ENCODE measurements around the gene SRSF1. TPM values are rescaled to one million over a fixed set of nuclear protein-coding genes. Genes with fewer than 3 reads are reported as not detected.

The SRSF1 gene
- total and polyA plus RNA-seq, 4 donors: 52.3 to 201 (median 114) TPM

GRCh38 chr17:58019039-58019438 lies 12.0 kb upstream of the SRSF1 start:
- Histone ChIP-seq H3K9ac (ENCODE audit: low read depth in 1 of 2, low read length in 2 of 2) (no peak overlapping the region), H3K36me3 (ENCODE audit: control insufficient read depth in 4 of 4, insufficient read depth in 3 of 4, low read depth in 1 of 4, low read length in 3 of 4) (no peaks in the 10 kb centered on the region), H3K4me1 (ENCODE audit: control insufficient read depth in 4 of 4, insufficient read depth in 4 of 4, low read length in 3 of 4) (no peaks in the 10 kb centered on the region), H3K9me3 (ENCODE audit: control insufficient read depth in 4 of 4, low read length in 3 of 4) (no peaks in the 10 kb centered on the region), H3K4me3 (ENCODE audit: low read depth in 1 of 3, low read length in 3 of 3) (no peak overlapping the region), H3K27me3 (ENCODE audit: control insufficient read depth in 4 of 4, insufficient read depth in 4 of 4, low read length in 3 of 4) (no peaks in the 10 kb centered on the region), H3K27ac (ENCODE audit: low read depth in 1 of 2, low read length in 2 of 2) (no peak overlapping the region)
- WGBS: 88% methylated on average over 3 of the region's 3 CpGs
- no peak for TF ChIP-seq GABPA (IDR thresholded peaks at IDR 0.05 in 1 of 2, conservative IDR thresholded peaks at IDR 0.05 in 1 of 2)
- no peak for TF ChIP-seq ZBTB33 (IDR thresholded peaks at IDR 0.05)
- TF ChIP-seq, protein P1, sequence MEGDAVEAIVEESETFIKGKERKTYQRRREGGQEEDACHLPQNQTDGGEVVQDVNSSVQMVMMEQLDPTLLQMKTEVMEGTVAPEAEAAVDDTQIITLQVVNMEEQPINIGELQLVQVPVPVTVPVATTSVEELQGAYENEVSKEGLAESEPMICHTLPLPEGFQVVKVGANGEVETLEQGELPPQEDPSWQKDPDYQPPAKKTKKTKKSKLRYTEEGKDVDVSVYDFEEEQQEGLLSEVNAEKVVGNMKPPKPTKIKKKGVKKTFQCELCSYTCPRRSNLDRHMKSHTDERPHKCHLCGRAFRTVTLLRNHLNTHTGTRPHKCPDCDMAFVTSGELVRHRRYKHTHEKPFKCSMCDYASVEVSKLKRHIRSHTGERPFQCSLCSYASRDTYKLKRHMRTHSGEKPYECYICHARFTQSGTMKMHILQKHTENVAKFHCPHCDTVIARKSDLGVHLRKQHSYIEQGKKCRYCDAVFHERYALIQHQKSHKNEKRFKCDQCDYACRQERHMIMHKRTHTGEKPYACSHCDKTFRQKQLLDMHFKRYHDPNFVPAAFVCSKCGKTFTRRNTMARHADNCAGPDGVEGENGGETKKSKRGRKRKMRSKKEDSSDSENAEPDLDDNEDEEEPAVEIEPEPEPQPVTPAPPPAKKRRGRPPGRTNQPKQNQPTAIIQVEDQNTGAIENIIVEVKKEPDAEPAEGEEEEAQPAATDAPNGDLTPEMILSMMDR (IDR thresholded peaks at IDR 0.05; ENCODE audit: low read depth, low read length, missing input control): no peak
- no peak for TF ChIP-seq EGR1 (IDR thresholded peaks at IDR 0.05; ENCODE audit: low read depth in 2 of 2)
- TF ChIP-seq TAF1 (conservative IDR thresholded peaks at IDR 0.05): no peak
- no peak for TF ChIP-seq SP1 (IDR thresholded peaks at IDR 0.05)
- TF ChIP-seq HNF4A (conservative IDR thresholded peaks at IDR 0.05): no peak
- no peak for TF ChIP-seq RAD21 (IDR thresholded peaks at IDR 0.05)
- DNase-seq (ENCODE audit: low spot score): no peak

- DNase-seq (ENCODE audit: low spot score): no peak
- WGBS: 95% methylated on average over 10 of the region's 10 CpGs
- TF ChIP-seq YY1 (IDR thresholded peaks at IDR 0.05) (no peak), FOXA1 (IDR thresholded peaks at IDR 0.05) (no peak), SP1 (IDR thresholded peaks at IDR 0.05) (no peak), REST (IDR thresholded peaks at IDR 0.05) (no peak), RAD21 (IDR thresholded peaks at IDR 0.05) (no peak), GABPA (IDR thresholded peaks at IDR 0.05 in 1 of 2, conservative IDR thresholded peaks at IDR 0.05 in 1 of 2) (no peak), HNF4A (conservative IDR thresholded peaks at IDR 0.05) (no peak), RXRA (IDR thresholded peaks at IDR 0.05) (no peak), JUND (IDR thresholded peaks at IDR 0.05) (no peak), FOXA2 (IDR thresholded peaks at IDR 0.05) (no peak), EGR1 (IDR thresholded peaks at IDR 0.05; ENCODE audit: low read depth in 2 of 2) (no peak), NR2F2 (IDR thresholded peaks at IDR 0.05) (no peak), MAX (IDR thresholded peaks at IDR 0.05) (no peak), ZBTB33 (IDR thresholded peaks at IDR 0.05) (no peak), TAF1 (conservative IDR thresholded peaks at IDR 0.05) (no peak), HNF4G (IDR thresholded peaks at IDR 0.05) (no peak)
- TF ChIP-seq, protein P1 (IDR thresholded peaks at IDR 0.05; ENCODE audit: low read depth, low read length, missing input control): no peak
- TF ChIP-seq, protein P2, sequence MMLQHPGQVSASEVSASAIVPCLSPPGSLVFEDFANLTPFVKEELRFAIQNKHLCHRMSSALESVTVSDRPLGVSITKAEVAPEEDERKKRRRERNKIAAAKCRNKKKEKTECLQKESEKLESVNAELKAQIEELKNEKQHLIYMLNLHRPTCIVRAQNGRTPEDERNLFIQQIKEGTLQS (IDR thresholded peaks at IDR 0.05): no peak
- peaks cover under 1 to 5% (median 4%) of the 10 kb centered on the region in 4 donors for H3K36me3 ChIP-seq (ENCODE audit: control insufficient read depth in 4 of 4, insufficient read depth in 3 of 4, low read depth in 1 of 4, low read length in 3 of 4)
- no peaks in the 10 kb centered on the region for H3K27me3 ChIP-seq (ENCODE audit: control insufficient read depth in 4 of 4, insufficient read depth in 4 of 4, low read length in 3 of 4)
- no peak overlapping the region for H3K9ac ChIP-seq (ENCODE audit: low read depth in 1 of 2, low read length in 2 of 2)
- H3K4me3 ChIP-seq (ENCODE audit: low read depth in 1 of 3, low read length in 3 of 3): no peak overlapping the region
- peaks cover 2 to 14% (median 14%) of the 10 kb centered on the region in 4 donors for H3K4me1 ChIP-seq (ENCODE audit: control insufficient read depth in 4 of 4, insufficient read depth in 4 of 4, low read length in 3 of 4)
- H3K27ac ChIP-seq (ENCODE audit: low read depth in 1 of 2, low read length in 2 of 2): no peak overlapping the region
- H3K9me3 ChIP-seq (ENCODE audit: control insufficient read depth in 4 of 4, low read length in 3 of 4): no peaks in the 10 kb centered on the region
Observed at GRCh38 chr17:58010067-58010799, 3.2 kb upstream of the SRSF1 start.

Data from liver (tissue), 9 donors.